NCI-H2029 treated with DMSO at 0.1 percent for 48 hours (cell line): Measurements from ENCODE around the gene NCOR1.
"Not testable (repeated sequence)": the region's sequence is repeated elsewhere in the genome, so short reads cannot be mapped to it uniquely, and the experiment has no call there.

Source experiments
- DNase-seq: peaks from one replicate; lab custom pipeline; 2025; lab: John Stamatoyannopoulos, UW

The NCOR1 gene

DNA sequence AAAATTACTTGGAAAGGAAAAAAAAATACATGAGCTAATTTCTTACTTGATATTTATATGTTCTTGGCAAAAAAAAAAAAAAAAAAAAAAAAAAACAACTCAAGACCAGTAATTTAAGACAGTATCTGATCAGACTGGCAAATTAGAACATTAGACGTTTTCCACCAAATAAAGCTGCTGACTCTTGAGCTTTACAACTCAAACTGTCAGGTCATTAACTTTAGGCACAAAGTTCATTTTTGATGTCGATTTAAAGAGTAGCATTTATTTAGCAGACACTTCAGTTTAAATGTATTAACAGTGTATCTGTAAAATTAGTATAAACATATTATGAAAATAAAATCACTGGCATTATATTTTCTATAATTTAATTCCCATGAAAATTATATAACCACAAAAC is 66.7 kb downstream of the NCOR1 start:
- no peak for DNase-seq

DNA sequence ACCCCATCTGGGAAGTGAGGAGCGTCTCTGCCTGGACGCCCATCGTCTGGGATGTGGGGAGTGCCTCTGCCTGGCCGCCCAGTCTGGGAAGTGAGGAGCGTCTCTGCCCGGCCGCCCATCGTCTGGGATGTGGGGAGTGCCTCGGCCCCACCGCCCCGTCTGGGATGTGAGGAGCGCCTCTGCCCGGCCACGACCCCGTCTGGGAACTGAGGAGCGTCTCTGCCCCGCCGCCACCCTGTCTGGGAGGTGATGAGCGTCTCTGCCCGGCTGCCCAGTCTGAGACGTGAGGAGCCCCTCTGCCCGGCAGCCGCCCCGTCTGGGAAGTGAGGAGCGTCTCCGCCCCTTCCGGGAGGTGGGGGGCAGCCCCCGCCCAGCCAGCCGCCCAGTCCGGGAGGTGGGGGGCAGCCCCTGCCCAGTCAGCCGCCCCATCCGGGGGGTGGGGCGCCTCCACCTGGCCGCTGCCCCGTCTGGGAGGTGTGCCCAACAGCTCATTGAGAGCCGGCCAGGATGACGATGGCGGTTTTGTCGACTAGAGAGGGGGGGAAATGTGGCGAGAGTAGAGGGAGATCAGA is 69.9 kb downstream of the NCOR1 start:
- not testable (repeated sequence) for DNase-seq

DNA sequence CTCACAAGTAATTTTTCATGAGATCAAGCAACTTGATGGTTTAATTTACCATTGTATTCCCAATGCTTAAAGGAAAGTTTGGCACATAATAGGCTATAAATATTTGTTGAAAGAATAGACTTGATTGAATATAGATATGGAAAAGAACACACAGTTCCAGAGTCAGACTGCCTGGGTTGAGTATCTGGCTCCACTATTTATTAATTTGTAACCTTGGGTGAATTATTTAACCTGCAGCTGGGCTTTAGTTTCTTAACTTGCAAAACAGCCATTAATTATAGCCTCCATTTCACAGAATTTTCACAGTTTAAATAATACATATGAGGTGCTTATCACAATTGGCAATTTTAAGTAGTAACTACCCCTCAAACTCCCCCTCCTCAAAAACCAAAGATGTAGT is 73.6 kb downstream of the NCOR1 start:
- no peak for DNase-seq

DNA sequence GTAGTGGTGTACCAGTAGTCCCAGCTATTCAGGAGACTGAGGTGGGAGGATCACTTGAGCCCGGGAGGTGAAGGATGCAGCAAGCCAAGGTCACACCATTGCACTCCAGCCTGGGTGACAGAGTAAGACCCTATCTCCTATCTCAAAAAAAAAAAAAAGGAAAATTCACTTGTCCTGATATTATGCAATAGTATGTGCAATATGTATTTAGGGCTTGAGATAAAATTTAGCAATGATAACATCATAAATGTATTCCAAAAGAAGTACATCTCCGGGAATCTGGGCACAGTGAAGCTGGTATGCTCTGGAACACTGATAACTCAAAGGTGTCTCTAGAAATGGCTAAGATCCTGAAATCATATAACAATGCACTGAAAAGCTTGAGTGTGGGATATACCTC is 74.5 kb downstream of the NCOR1 start:
- no peak for DNase-seq

DNA sequence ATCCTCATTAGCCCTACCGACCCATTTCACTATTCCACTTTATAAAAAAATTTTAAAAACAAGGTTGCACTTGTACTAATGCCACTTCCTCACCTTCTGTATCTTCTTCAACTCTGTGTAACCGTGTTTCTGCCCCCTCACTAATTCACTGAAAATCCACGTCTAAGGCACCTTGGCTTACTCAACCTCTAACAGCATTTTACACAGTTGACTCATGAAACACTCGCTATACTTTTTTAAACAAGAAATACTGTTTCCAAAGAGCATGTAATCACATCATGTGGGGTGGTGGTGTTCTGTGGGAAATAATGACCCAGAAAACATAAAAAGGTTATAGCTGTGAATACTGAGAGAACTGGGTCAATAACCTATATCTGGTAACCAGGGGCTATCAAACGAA is 79.9 kb downstream of the NCOR1 start:
- no peak for DNase-seq

DNA sequence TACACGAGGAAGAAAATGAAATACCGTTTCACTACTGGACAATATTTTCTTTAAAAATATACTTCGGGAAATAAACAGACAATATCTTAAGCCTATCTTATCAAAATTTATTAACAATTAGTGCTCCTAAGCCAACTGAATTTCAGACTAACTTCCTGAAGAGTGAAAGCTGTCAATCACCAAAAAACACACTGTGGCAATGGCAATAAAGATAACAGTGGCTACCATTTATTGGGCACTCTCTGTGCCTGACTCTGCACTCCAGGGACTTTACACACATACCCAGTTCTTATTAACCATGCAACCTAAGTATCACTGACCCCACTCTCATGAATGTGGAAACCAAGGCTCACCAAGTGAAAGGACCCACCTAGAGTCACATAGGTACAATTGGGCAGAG is 83.7 kb downstream of the NCOR1 start:
- no peak for DNase-seq

DNA sequence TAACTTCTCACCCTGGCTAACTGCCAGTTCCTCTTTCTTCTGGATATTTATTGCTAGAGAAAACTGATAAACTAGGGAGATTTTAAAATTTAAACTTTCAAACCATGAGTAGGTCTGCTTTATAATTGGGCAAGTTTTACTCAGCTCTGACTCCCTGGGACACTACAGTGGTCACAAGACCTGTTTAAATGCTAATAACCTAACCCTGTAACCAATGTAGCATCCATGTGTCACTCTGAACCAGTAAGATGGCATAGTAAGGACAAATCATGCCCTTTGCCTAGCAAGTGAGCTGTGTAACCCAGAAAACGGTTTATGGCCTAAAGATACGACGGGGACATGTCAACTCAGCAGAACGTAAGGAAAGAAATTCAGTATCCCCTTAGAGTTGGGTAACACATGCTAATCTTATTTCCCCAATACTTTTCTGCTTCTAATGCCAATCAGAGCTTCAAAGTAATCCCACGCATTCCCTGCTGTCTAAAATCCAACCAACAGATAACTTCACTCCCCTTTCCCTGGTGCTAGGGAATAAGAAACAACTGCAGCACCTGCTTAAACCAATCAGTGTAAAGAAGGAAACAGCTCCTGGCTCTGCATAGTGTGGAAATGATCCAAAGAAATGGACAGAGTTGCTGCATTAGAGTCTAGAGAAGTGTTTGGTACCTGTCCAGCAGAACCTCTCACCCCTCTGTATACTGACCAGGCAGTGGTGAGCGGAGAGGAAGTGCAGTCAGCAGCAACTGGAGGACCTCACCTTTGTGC is 85.7 kb downstream of the NCOR1 start:
- DNase-seq: no peak

DNA sequence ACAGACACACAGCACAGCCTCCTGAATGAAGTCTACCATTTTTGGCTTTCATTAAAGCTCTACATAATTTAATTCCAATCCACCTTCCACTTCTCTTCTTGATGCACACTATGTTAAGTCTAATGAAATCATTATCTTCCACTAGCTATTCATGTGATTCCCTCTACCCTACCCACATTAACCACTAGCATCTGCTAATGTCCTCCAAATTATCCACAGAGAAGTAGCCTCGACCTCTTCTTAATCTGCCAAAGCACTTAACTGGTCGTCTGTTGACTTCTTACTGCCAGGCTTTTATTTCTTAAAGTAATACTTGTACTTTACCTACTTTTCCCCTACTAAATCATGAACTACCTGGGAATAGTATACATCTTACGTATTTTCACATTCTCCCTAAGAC is 91.8 kb downstream of the NCOR1 start:
- DNase-seq: no peak

DNA sequence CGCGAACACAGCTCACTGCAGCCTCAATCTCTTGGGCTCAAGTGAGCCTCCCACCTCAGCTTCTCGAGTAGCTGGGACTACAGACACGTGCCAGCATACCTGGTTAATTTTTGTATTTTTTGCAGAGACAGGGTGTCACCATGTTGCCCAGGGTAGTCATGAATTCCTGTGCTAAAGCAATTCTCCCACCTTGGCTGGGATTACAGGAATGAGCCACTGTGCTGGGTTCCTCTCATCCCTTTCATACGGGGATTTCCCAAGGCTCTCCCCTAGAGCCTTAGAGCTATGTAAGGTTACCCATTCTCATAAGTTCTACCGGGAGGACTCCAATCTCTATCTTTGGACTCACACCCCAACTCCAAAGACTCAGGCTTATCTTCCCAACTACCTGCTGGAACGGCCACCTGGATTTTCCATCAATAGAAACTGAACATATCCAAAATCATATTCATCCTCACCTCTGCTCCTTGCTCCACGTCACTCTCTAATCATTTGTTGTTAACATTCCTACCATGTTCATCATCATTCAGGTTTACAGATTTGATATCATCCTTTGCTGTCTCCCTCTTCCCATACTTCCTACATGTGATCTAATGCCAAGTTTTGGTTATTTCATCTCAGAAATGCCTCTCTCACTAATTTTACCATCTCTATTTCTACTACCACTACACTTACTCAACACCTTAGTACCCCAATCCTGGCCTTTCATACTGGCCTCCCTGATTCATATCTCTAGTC is 92.5 kb downstream of the NCOR1 start:
- no peak for DNase-seq

DNA sequence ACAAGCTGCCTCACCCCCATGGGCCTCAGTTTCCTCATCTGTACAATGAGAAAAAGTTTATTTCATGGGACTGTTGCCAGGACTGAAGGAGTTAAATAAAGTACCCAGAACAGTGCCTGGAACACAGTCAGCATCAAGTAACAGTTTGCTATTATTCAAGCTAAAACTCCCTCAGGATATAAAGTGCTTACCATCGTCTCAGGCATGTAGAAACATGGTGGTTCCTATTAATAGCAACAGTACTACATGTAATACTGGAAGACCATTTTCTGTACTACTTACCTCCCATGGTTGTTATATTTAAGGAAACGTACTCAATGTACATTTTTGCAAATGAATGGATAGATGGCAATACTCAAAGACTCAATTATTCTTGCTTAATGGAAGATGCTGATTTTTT is 93.4 kb downstream of the NCOR1 start:
- no peak for DNase-seq

DNA sequence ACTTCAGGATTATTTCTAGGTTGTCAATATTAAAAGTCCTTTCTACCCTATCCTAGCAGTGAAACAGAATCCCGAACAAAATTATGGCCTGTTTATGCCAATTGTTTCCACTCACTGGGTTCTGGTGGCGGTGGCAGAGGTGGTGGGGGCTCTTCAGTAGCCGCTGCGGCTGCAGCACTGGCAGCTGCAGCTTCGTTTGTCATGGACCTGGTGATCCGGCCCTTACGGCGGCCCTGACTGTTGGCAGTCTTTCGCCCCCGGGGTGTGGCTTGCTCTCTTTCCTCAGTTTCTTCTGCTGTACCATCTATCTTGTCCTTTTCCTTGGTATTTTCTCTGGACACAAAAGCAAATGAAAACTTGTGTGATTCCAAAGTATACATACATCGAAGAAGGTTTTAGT is 94.4 kb downstream of the NCOR1 start:
- DNase-seq: no peak

DNA sequence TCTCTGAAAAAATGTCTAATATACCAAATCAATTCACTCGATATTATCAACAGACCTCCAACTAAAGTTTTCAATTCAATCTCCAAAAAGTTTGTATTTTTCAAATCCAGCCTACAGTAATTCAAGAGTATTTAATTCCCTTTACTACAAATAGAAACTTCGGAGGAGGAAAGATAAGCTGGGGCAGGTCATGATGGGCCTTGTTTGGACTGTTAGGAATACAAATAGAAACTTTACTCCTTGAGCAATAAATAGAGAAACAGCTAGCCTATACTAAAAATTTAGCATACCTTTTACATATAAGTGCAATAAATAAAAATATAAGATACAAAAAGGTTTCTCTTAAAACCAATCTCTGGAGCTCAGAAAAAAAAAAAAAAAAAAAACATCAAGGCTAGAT is 98.2 kb downstream of the NCOR1 start:
- DNase-seq: no peak

DNA sequence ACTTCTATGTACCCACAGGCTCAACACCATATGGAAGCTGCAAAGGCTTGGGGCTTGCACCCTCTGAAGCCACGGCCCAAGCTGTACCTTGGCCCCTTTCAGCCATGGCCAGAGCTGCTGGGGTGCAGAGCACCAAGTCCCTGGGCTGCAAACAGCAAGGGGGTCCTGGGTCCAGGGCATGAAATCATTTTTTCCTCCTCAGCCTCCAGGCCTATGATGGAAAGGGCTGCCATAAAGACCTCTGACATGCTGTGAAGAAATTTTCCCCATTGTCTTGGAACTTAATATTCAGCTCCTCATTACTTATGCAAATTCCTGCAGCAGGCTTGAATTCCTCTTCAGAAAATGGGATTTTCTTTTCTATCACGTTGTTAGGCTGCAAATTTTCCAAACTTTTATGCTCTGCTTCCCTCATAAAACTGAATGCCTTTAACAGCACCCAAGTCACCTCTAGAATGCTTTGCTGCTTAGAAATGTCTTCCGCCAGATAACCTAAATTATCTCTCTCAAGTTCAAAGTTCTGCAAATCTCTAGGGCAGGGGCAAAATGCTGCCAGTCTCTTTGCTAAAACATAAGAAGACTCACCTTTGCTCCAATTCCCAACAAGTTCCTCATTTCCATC is 100.1 kb downstream of the NCOR1 start:
- DNase-seq: not testable (repeated sequence)

DNA sequence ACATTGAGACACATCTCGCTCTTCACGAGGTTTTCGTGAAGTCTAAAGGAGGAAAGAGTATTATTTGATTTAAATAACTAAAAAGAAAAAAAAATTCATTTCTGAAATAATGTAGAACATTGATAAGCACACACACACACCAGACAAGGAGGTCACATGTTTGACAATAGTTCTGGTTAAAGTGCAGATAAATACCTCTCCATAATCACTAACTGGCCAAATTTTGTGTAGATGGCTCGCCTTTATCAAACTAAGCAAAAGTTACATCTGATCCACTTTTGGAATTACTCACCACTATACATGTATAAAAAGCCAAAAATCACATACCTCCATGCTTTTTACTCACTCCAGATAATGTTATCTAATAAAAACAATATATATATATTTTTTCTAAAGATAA is 106.5 kb downstream of the NCOR1 start:
- DNase-seq: no peak

DNA sequence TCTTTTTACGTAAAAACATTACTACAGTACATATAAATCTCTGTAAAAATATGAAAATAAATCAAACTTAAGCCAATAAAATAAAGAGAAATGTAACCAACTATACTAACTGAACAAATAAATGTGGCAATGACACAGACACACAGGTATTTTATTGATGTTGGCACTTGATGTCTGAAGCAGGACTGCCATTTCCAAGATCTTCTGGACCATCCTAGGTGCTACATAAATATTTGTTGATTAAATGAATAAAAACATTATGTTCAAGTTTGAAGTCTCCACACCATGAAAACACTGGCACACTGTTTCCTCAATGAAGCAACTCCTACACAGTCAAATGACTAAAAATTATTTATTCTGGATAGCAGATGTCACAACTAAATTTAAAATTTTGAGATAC is 106.9 kb downstream of the NCOR1 start:
- DNase-seq: no peak

DNA sequence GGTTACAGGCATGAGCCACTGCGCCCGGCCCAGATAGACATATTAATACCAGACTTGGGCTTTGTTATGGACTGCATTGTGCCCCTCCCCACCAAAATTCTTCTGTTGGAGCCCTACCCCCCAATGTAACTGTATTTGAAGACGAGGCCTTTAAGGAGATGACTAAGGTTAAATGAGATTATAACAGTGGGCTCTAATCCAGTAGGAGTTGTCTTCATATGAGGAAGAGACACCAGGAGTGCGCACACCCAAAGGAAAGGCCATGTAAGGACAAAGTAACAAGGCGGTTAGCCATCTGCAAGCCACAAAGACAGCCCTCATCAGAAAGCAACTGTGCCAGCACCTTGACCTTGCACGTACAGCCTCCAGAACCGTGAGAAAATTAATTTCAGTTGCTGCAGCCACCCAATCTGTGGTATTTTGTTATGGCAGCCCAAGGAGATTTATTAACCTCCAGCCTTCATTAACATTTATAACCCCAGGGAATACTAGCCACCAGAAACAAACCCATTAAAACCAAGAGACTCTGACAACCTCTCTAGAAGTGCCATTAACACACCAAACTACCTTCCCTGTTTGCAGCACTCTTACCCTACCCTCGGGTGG is 108.1 kb downstream of the NCOR1 start:
- no peak for DNase-seq

DNA sequence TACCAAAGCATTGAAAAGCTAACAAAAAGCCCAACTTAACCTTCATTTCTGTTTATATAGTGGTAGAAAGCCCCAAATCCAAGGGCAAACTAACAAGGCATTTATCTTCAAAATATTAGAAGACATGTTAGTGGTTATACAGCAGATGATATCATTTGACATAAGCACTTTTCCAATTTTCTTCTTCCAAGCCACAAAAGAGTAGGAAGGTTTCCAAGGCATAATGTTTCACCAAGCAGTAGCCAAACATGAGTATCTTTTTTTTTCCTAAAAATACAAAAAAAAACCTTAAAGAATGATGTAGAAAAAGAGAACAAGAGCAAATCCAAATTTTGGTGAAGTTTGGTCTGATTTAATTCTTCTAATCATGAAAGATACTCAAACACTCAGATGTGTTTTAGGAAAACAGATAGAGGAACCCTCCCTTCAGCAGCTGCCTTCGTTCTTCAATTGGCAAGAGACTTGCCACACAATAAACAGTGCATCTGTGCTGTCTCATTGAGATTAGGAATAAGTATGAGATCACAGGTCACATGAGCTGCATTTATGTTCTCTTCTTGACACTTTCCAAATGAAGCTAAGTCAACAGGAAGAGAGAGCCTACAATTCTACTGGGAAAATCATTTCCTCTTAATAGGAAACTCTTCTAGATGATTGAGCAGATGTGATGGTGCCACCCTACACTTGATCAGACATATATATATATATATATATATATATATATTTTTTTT is 109.0 kb downstream of the NCOR1 start:
- DNase-seq: peak; percentile 37

DNA sequence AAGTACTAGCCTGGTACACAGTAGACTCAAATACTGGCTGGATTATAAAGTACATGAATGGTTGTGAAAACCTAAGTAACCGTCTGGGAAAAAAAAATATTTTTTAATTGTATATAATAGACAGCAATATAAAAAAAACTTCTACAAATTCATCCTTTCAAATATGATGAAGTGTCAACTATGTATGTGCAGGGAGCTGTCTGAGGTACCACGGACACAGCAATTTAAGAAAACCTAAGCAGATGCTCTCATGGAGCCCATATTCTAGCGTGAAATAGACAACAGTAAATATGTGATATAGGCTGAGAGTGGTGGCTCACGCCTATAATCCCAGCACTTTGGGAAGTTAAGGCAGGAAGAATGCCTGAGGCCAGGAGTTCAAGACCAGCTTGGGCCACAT is 111.1 kb downstream of the NCOR1 start:
- no peak for DNase-seq

DNA sequence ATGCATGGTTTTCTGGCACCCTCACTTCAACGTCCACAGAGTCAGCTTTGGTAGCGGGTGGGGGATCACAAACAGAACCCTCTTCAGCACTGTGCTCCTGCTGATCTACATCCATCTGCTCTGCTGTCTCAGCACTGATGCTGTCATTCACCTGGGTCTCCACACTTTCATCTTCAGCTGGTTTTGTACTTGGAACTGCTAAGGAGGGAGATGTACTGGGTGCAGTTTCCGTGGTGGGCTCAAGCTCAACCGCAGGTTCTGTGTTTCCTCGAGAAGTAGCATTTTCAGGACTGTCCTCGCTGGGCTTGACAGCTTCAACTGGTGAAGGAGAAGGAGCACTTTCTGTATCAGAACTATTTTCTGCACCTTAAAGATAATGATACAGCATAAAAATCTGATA is 113.9 kb downstream of the NCOR1 start:
- DNase-seq: no peak

DNA sequence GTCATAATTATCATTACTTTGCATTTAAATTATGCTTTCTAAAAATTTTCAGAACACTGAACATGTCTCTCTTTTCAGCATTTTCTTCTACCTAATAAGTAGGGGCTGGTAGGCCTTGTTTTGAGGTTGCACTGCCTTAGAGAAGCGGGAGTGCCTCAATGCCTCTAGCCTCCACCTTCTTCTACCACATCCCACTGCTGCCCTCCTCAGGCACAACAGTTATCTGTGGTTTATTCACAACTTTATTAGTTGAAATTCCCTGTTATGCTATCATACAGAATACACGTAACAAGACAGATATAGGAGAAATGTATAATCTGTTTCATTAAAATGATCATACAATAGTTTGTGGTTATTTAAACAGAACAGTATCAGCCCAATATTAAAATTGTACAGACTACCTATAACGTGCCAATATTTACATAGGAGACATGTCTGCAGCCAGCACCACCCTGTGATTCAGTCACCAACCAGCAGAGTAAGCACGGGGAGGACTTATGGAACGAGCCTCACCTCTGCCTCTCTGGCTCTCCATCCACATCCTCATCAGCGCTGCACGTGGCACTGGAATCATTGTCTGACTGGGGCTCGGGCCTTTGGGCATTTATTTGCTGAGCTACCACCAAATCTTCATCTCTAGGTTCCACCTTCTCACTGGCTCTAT is 114.5 kb downstream of the NCOR1 start:
- no peak for DNase-seq

DNA sequence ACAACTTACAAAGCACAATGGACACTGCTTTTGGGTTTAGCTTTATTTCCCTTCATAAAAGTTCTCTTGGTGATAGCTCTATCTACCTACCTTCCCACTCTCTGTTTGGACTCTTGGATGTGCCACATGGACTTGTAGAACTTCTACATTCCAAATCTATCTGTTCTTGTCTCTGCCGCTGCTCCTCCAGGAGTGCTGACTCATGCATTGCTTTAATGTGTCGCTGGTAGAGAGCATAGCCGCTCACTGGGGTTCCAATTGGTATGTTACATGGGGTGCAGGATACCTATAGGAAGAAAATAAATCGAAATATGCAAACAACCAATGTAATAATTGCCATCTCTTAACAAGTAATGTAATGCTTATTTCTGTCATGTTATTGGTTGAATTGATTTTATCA is 123.6 kb downstream of the NCOR1 start:
- DNase-seq: no peak
